Esophagus squamous epithelium (tissue), 4 donors: ENCODE data around the gene PDGFB.

Experiments used
- POLR2A ChIP-seq, 4 donors: fragments of 450-650 bp; IDR thresholded peaks; one replicate each; pipeline ENCODE4 v1.6.1; 2017; ENCODE audit warnings: antibody characterized with exemption in 4 of 4, mild to moderate bottlenecking in 4 of 4, moderate library complexity in 3 of 4
- TF ChIP-seq, protein P1 (sequence below), 6 experiments: fragments of 450-650 bp in 4 of 6; fragments of 200-600 bp in 2 of 6; sonication (generic) in 2 of 6; IDR thresholded peaks; one replicate each; pipeline ENCODE4 v1.5.1; 2016 to 2019; ENCODE audit warnings: antibody characterized with exemption in 6 of 6, mild to moderate bottlenecking in 4 of 6, moderate library complexity in 4 of 6

DNA sequence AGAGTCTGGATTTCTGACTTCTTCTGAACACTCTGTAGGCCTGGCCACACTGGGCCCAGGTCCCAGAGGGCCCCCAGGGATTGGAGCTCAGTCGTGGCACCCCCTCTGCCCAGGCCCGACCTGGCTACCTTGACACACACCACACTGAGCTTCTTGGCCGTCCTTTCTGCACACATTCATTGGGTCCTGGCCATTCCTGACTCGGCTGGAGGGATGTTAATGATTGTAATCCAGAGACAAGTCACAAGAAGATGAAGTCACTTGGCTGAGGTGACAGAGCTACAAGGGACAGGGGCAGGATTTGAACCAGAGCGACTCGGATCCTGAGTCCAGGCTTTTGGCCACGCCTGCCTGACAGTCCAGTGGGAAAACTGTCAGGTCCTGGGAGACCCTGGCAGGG lies 23.9 kb upstream of the PDGFB start:
- TF ChIP-seq, protein P1, sequence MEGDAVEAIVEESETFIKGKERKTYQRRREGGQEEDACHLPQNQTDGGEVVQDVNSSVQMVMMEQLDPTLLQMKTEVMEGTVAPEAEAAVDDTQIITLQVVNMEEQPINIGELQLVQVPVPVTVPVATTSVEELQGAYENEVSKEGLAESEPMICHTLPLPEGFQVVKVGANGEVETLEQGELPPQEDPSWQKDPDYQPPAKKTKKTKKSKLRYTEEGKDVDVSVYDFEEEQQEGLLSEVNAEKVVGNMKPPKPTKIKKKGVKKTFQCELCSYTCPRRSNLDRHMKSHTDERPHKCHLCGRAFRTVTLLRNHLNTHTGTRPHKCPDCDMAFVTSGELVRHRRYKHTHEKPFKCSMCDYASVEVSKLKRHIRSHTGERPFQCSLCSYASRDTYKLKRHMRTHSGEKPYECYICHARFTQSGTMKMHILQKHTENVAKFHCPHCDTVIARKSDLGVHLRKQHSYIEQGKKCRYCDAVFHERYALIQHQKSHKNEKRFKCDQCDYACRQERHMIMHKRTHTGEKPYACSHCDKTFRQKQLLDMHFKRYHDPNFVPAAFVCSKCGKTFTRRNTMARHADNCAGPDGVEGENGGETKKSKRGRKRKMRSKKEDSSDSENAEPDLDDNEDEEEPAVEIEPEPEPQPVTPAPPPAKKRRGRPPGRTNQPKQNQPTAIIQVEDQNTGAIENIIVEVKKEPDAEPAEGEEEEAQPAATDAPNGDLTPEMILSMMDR (IDR thresholded peaks at IDR 0.05) = no peak
- TF ChIP-seq POLR2A (IDR thresholded peaks at IDR 0.05) = no peak
